Measurements from ENCODE around the gene CLRN3.

- TF ChIP-seq TP53 (CRISPR knock-in tag; IDR thresholded peaks at IDR 0.05) (no peak), EP300 (IDR thresholded peaks at IDR 0.05) (no peak), POLR2A (IDR thresholded peaks at IDR 0.05; ENCODE audit: low read length) (no peak), RNF2 (IDR thresholded peaks at IDR 0.05; ENCODE audit: borderline replicate concordance, low read depth) (no peak)
- TF ChIP-seq, protein P1, sequence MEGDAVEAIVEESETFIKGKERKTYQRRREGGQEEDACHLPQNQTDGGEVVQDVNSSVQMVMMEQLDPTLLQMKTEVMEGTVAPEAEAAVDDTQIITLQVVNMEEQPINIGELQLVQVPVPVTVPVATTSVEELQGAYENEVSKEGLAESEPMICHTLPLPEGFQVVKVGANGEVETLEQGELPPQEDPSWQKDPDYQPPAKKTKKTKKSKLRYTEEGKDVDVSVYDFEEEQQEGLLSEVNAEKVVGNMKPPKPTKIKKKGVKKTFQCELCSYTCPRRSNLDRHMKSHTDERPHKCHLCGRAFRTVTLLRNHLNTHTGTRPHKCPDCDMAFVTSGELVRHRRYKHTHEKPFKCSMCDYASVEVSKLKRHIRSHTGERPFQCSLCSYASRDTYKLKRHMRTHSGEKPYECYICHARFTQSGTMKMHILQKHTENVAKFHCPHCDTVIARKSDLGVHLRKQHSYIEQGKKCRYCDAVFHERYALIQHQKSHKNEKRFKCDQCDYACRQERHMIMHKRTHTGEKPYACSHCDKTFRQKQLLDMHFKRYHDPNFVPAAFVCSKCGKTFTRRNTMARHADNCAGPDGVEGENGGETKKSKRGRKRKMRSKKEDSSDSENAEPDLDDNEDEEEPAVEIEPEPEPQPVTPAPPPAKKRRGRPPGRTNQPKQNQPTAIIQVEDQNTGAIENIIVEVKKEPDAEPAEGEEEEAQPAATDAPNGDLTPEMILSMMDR (IDR thresholded peaks at IDR 0.05) = no peak
Measured at GRCh38 chr10:127910464-127910770, 17.7 kb upstream of the CLRN3 start.

Data from A549 (cell line).